HFF-Myc (cell line): ENCODE measurements around the gene ITGA5.

Experiments
- DNase-seq: peaks from one replicate; pipeline ENCODE4 v3.0.0-alpha.2; 2011; ENCODE audit warnings: low read depth; ENCODE audit errors: extremely low read depth
- H3K4me3 ChIP-seq: replicated peaks from 2 replicates; pipeline ENCODE4 v1.5.1; 2011; ENCODE audit warnings: low read depth, mild to moderate bottlenecking, control low read depth, low read length
- CTCF ChIP-seq: IDR thresholded peaks from 2 replicates; pipeline ENCODE4 v1.5.1; 2012; ENCODE audit warnings: mild to moderate bottlenecking, low read depth, low read length, control low read depth; ENCODE audit errors: missing control alignments

Gene ITGA5

GRCh38 chr12:54368709-54369596 lies 50.1 kb downstream of the ITGA5 start:
- peak overlapping the region; percentile 31 for H3K4me3 ChIP-seq
- DNase-seq: peak; percentile 78
- peak; percentile 86 for TF ChIP-seq CTCF

DNA sequence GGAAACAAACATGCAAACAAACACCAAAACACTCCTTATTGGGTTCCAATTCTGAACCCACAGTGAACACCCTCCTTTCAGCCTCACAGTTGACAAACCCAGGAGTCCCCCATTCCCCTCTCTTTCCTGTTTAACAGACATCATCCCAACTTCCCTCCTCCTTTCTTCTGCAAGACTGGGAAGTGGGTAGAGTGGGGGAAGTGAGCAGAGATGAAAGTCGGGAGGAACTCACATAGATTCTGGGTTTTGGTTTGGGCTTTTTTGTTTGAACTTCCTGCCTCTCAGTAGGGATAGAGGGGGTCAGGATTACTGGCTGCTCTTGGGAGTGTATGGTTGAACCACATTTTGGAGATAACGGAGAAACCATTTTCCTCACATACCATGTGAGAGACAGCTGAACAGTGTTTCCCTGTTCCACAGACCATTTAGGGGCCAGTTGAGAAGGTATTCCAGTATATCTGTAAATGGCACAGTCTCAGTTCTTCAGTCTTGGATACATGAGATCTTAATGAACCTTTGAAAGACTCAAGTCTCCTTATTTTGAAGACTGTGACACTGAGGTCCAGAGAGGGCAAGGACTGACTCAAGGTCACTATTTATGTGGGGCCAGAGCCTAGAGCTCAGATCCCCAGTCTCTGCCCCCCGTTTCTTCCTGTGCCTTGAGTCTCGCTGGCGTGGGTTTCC lies 50.9 kb downstream of the ITGA5 start:
- no peak for DNase-seq
- no peak for TF ChIP-seq CTCF
- no peak overlapping the region for H3K4me3 ChIP-seq

- no peak within 1 kb of the TSS for H3K4me3 ChIP-seq
- no peak for DNase-seq
- no peak for TF ChIP-seq CTCF
Measured at GRCh38 chr12:54364413-54364812, 54.7 kb downstream of the ITGA5 start, which contains the start of gene GPR84. Gene GPR84, minus strand, starts transcription at chr12:54364486. Its CDS starts 635 bp downstream, at chr12:54363851.

- no peak overlapping the region for H3K4me3 ChIP-seq
- TF ChIP-seq CTCF: no peak
- no peak for DNase-seq
Measured at GRCh38 chr12:54363618-54364017, 55.4 kb downstream of the ITGA5 start.

DNA sequence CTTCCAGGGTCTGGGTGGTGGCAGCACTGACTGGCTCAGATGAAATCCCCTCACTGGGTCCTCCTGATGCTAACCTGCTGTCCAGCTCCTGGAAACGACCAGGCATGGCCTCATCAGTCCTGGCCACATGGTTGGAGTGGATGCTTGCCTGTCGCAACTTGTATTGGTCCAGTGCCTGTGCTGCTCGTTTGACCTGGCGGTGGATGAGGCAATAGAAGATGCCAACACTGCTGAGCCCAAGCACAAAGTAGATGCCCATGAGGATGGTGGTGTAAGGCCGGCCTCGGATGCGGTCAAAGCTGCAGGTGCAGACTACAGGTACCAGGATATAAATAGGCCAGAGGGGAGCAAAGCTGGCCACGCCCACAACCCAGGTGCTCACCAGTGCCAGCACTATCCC lies 56.0 kb downstream of the ITGA5 start:
- DNase-seq: no peak
- TF ChIP-seq CTCF: no peak
- no peak overlapping the region for H3K4me3 ChIP-seq

GRCh38 chr12:54360717-54361456 lies 58.2 kb downstream of the ITGA5 start:
- TF ChIP-seq CTCF: peak; percentile 92
- DNase-seq: peak; percentile 74
- no peak overlapping the region for H3K4me3 ChIP-seq
